HEK293 (cell line): ENCODE results near the gene IGFL2.

Experiments
- AEBP2 ChIP-seq: fragments of 450-650 bp; formaldehyde crosslinking; IDR thresholded peaks from 2 replicates; pipeline ENCODE4 v1.5.1; 2016; ENCODE audit warnings: missing biosample characterization, missing genetic modification characterization, borderline replicate concordance
- GLIS1 ChIP-seq: fragments of 450-650 bp; formaldehyde crosslinking; IDR thresholded peaks from 2 replicates; pipeline ENCODE4 v1.5.1; 2016; ENCODE audit warnings: missing biosample characterization, missing genetic modification characterization
- HIC1 ChIP-seq: fragments of 450-650 bp; formaldehyde crosslinking; IDR thresholded peaks from 2 replicates; pipeline ENCODE4 v1.5.1; 2016; ENCODE audit warnings: missing biosample characterization, missing genetic modification characterization
- KLF16 ChIP-seq: fragments of 450-650 bp; formaldehyde crosslinking; IDR thresholded peaks from 2 replicates; pipeline ENCODE4 v1.5.1; 2017; ENCODE audit warnings: missing biosample characterization, missing genetic modification characterization
- PRDM10 ChIP-seq: fragments of 450-650 bp; formaldehyde crosslinking; IDR thresholded peaks from 2 replicates; pipeline ENCODE4 v1.5.1; 2016; ENCODE audit warnings: missing biosample characterization, missing genetic modification characterization
- PRDM6 ChIP-seq: fragments of 450-650 bp; formaldehyde crosslinking; IDR thresholded peaks from 2 replicates; pipeline ENCODE4 v1.5.1; 2017; ENCODE audit warnings: missing biosample characterization, missing genetic modification characterization
- SALL2 ChIP-seq: fragments of 450-650 bp; formaldehyde crosslinking; IDR thresholded peaks from 2 replicates; pipeline ENCODE4 v1.5.0; 2017; ENCODE audit warnings: missing biosample characterization, mild to moderate bottlenecking, missing genetic modification characterization, borderline replicate concordance
- SETDB1 ChIP-seq: IDR thresholded peaks from one replicate; pipeline ENCODE4 v1.6.1; 2017; ENCODE audit warnings: mild to moderate bottlenecking, low read length, moderate library complexity, mixed read lengths; ENCODE audit not compliant: insufficient read length
- YY2 ChIP-seq: fragments of 450-650 bp; formaldehyde crosslinking; IDR thresholded peaks from 2 replicates; pipeline ENCODE4 v1.5.1; 2016; ENCODE audit warnings: missing biosample characterization, missing genetic modification characterization
- ZBTB44 ChIP-seq: fragments of 450-650 bp; IDR thresholded peaks from 2 replicates; pipeline ENCODE4 v1.5.1; 2018; ENCODE audit warnings: missing biosample characterization, mild to moderate bottlenecking, missing genetic modification characterization
- ZBTB48 ChIP-seq: fragments of 450-650 bp; formaldehyde crosslinking; IDR thresholded peaks from 2 replicates; pipeline ENCODE4 v1.5.1; 2016; ENCODE audit warnings: missing biosample characterization, missing genetic modification characterization
- ZNF10 ChIP-seq: fragments of 450-650 bp; formaldehyde crosslinking; IDR thresholded peaks from 2 replicates; pipeline ENCODE4 v1.5.1; 2017; ENCODE audit warnings: missing biosample characterization, missing genetic modification characterization
- ZNF132 ChIP-seq: fragments of 450-650 bp; formaldehyde crosslinking; IDR thresholded peaks from 2 replicates; pipeline ENCODE4 v1.5.1; 2017; ENCODE audit warnings: missing biosample characterization, missing genetic modification characterization, borderline replicate concordance
- ZNF211 ChIP-seq: fragments of 450-650 bp; formaldehyde crosslinking; IDR thresholded peaks from 2 replicates; pipeline ENCODE4 v1.5.1; 2016; ENCODE audit warnings: low read depth, missing biosample characterization, missing genetic modification characterization
- ZNF23 ChIP-seq: fragments of 450-650 bp; formaldehyde crosslinking; IDR thresholded peaks from 2 replicates; pipeline ENCODE4 v1.5.1; 2016; ENCODE audit warnings: missing biosample characterization, missing genetic modification characterization, borderline replicate concordance
- ZNF274 ChIP-seq, 2 experiments: fragments of 200-500 bp in 1 of 2; fragments of 450-650 bp in 1 of 2; sonication (Bioruptor generic) in 1 of 2; formaldehyde crosslinking in 1 of 2; IDR thresholded peaks; 2 replicates each; pipeline versions ENCODE4 v1.5.1 to v1.6.1; 2014 to 2016; ENCODE audit warnings: borderline replicate concordance in 1 of 2, inconsistent platforms in 1 of 2, low read length in 1 of 2, missing biosample characterization in 1 of 2, missing genetic modification characterization in 1 of 2
- ZNF391 ChIP-seq: fragments of 450-650 bp; formaldehyde crosslinking; IDR thresholded peaks from 2 replicates; pipeline ENCODE4 v1.5.1; 2016; ENCODE audit warnings: low read depth, missing biosample characterization, missing genetic modification characterization, borderline replicate concordance
- ZNF394 ChIP-seq: fragments of 450-650 bp; formaldehyde crosslinking; IDR thresholded peaks from 2 replicates; pipeline ENCODE4 v1.5.1; 2016; ENCODE audit warnings: missing biosample characterization, missing genetic modification characterization, mild to moderate bottlenecking, moderate library complexity, borderline replicate concordance
- ZNF501 ChIP-seq: fragments of 450-650 bp; formaldehyde crosslinking; IDR thresholded peaks from 2 replicates; pipeline ENCODE4 v1.5.1; 2016; ENCODE audit warnings: missing biosample characterization, missing genetic modification characterization
- ZNF558 ChIP-seq: fragments of 450-650 bp; formaldehyde crosslinking; IDR thresholded peaks from 2 replicates; pipeline ENCODE4 v1.5.1; 2016; ENCODE audit warnings: missing biosample characterization, missing genetic modification characterization
- ZNF645 ChIP-seq: fragments of 450-650 bp; formaldehyde crosslinking; IDR thresholded peaks from 2 replicates; pipeline ENCODE4; 2016; ENCODE audit warnings: missing biosample characterization, missing genetic modification characterization
- ZSCAN18 ChIP-seq: fragments of 450-650 bp; formaldehyde crosslinking; IDR thresholded peaks from 2 replicates; pipeline ENCODE4 v1.5.1; 2016; ENCODE audit warnings: missing biosample characterization, missing genetic modification characterization

Gene IGFL2

GRCh38 chr19:46132508-46133100 is 15.4 kb upstream of the IGFL2 start (continued):
- TF ChIP-seq PRDM6 (tag by site-specific recombination): no peak
- no peak for TF ChIP-seq ZNF132 (tag by site-specific recombination)
- no peak for TF ChIP-seq ZNF558 (tag by site-specific recombination)
- no peak; the same call in 1 of the 2 replicates for TF ChIP-seq YY2 (tag by site-specific recombination)
- TF ChIP-seq HIC1 (tag by site-specific recombination): no peak
- TF ChIP-seq ZNF645 (tag by site-specific recombination): no peak
- no peak for TF ChIP-seq GLIS1
- no peak for TF ChIP-seq ZNF23 (tag by site-specific recombination)
- peak; percentile 63; the same call in 1 of the 2 replicates for TF ChIP-seq SALL2
- TF ChIP-seq KLF16 (tag by site-specific recombination): no peak
- no peak for TF ChIP-seq ZBTB44
- no peak for TF ChIP-seq ZBTB48 (tag by site-specific recombination)
- peak; percentile 7; the same call in 1 of the 2 replicates for TF ChIP-seq ZNF211 (tag by site-specific recombination)
- no peak for TF ChIP-seq SETDB1
- TF ChIP-seq AEBP2: no peak
- no peak for TF ChIP-seq ZNF10 (tag by site-specific recombination)
- TF ChIP-seq ZNF391 (tag by site-specific recombination): no peak
- TF ChIP-seq PRDM10 (tag by site-specific recombination): no peak
- TF ChIP-seq ZNF394 (tag by site-specific recombination): no peak
- peak; percentile 41; the same call in 1 of the 2 replicates for TF ChIP-seq ZSCAN18
- no peak for TF ChIP-seq ZNF274 (IDR thresholded peaks at IDR 0.05; ENCODE audit: low read length)
- TF ChIP-seq ZNF274 (tag by site-specific recombination; IDR thresholded peaks at IDR 0.05; ENCODE audit: borderline replicate concordance): no peak
- 0 out of 2 replicates have a peak, but pooled peaks have one; percentile 19 for TF ChIP-seq ZNF501 (tag by site-specific recombination)
